Ecto neural progenitor cell (in vitro differentiated cells): Measurements from ENCODE around the gene PRR27.

ENCODE experiments used
- DNase-seq: peaks from one replicate; pipeline ENCODE4 v3.0.0-alpha.2; 2018; ENCODE audit warnings: low spot score

Gene PRR27

DNA sequence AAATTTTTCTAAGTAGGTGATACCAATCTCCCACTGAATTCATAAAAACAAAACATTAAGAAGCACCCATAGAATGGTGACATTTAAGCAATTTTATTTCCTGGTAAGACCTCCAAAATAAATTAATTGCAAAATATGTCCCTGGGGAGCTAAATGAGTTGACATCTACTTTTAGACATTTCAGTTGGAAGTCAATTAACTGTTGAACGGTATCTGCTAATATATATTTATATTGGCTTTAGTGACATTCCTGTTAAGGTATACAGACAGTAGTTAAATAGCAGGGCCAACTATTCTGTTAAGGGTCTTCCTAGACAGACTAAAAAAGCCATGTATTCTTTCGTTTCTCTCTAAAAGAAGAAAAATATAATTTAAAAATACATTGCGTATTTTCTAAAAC, at the start of gene PRR27:
TSS of gene PRR27 (plus strand) at position 301 of the 400 bp plus-strand sequence. CDS start 139 bp downstream, outside the sequence.
- DNase-seq, result no peak

GRCh38 chr4:70110917-70111316, 43.1 kb upstream of the PRR27 start:
- no peak for DNase-seq

GRCh38 chr4:70113656-70114055, 40.4 kb upstream of the PRR27 start:
- no peak for DNase-seq

- DNase-seq, result no peak
Observed at GRCh38 chr4:70114096-70114495, 39.9 kb upstream of the PRR27 start.

DNA sequence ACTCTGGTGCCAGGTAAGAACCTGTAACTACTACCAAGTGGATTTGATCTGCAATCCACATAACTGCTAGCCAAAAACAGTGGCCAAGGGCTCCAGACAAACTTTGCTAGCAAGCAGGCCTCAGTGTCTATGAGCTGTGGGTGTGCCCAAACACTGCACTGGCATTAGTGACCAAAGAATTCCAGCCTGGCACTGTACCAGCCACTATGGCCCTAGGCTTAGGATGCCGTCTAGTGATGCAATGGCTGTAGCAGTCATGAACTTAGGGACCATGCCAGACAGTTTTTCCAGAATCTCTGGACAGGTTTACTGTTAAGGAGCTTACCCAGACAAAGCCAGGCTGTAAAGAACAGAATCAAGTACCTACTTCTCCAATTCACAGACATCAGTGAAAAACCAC, 33.7 kb upstream of the PRR27 start:
- no peak for DNase-seq

DNA sequence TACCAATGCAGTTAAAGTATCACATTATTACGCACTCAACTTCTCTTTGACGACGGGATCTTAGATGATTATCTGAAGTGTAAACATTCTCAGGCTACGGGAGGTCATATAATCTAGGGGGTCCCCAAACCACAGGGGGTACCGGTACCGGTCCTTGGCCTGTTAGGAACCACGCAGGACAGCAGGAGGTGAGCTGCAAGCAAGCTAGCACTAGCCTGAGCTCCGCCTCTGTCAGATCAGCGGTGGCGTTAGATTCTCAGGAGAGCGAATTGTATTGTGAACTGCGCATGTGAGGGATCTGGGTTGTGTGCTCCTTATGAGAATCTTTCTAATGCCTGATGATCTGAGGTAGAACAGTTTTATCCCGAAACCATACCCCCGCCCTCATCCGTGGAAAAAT, 20.6 kb upstream of the PRR27 start:
- no peak for DNase-seq

- DNase-seq, result no peak
Observed at GRCh38 chr4:70138751-70139150, 15.3 kb upstream of the PRR27 start.

DNA sequence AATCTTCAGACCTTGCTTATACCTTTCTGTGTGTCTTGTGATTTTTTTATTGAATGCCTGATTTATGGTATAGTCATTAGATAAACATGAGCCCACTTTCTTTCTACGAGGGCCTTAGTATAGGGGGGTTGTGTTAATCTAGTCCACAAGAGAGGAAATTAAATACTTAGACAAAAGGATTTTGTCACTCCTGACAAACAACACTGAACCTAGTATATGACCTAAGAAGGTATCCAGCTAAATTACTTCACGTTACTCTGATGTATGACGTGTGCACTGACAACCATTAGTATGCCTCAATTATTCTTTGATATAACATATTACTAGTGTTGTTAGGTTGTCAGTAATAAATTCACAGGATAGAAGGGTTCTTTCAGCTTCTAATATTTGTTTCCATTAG, 2.8 kb upstream of the PRR27 start:
- no peak for DNase-seq

DNA sequence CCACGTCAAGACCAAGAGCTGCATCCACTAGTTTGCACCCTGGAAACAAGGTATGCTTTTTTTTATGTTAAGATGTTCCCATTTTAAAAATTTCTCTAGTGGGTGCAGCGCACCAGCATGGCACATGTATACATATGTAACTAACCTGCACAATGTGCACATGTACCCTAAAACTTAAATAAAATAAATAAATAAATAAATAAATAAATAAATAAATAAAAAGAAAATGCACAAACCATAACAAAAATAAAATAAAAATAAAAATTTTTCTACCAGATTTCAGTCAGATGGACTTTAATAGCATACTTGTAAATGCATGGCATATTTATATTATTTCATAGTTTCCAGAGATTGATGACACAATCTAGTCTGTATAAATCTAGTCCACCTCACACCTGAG, 1.9 kb upstream of the PRR27 start:
- no peak for DNase-seq

DNA sequence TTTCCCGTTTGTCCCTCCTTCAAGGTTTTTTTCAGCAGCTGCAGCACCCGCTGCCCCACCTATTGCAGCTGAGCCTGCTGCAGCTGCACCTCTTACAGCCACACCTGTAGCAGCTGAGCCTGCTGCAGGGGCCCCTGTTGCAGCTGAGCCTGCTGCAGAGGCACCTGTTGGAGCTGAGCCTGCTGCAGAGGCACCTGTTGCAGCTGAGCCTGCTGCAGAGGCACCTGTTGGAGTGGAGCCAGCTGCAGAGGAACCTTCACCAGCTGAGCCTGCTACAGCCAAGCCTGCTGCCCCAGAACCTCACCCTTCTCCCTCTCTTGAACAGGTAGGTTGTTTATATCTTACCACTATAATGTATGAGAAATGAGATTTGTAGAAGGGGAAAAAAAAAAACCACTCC, 4.5 kb downstream of the PRR27 start:
- no peak for DNase-seq

DNA sequence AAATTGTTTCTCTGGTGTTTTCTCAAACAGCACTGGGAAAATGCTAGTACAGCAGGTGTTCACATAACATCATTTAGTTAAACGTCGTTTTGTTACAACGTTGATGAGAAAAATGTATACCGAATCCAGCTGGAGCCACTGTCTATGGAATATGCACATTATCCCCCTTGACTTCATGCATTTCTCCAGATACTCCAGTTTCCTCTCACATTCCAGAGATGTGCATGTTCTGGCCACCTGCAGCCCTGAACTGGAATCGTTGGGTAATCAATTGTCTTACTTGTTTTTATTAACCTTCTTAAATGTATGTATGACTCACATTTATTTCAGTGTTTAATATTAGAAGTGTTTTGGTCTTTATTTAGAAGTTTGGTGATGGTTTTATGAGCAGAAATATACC, 23.1 kb downstream of the PRR27 start:
- DNase-seq, result no peak

DNA sequence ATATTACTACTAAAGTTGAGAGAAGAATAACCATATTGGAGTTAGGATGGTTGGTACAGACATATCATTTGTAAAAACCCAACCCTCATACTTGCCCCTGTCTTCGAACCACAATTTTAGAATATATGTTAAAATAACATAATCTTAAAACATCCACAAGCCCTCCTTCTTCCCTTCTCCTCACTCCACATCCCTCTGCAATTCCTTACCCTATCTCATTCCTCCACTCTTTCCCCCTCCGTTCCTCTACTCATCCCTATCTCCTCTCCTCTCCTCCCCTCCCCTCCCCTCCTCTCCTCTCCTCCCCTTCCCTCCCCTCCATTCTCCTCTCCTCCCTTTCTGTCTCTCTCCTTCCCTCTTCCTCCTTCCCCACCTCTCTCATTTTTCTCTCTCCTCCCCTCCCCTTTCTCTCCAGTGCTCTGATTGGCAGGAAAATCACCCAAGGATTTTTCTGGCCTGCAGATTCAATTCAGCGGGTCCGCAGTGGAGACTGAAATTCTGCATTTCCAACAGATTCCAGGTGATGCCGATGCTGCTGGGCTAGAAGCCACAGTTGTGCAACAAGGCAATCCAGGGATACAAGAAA, 24.1 kb downstream of the PRR27 start:
- no peak for DNase-seq

DNA sequence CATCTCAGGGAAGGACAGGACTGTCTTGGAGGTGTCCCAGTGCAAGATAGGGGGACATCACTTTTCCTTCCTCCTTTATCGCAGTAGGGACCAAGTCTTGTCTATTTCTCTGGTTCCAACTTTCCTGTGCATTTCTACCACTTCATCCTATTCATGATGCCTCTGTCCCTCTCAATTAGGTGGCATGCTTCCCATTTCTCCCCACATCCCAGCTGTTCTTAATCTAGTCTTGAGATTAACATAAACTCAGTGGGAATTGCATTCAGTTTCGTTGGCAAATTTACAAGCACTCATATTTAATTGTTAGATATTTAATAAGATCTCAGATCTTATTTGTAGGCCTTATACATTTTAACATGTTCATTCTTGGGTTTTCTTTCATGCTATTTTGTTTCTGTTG, 25.8 kb downstream of the PRR27 start:
- DNase-seq, result no peak

DNA sequence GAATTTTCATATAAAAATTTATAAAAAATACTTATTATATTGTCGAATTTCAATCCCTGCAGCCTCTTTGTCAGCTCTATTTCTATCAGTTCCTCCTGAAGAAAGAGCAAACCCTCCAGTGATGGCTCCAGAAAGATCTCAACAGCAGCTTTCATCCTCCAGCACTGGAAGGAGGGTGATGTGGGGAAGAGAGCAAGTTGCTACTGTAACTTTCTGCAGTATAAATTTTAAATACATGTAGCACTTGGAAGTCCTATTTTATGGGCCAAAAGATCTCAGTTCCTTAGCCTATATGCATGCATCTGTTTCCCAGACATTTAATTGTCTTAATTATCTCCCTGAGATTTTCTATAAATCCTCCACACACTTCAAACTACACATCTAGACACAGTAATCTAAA, 27.8 kb downstream of the PRR27 start:
- DNase-seq, result no peak

DNA sequence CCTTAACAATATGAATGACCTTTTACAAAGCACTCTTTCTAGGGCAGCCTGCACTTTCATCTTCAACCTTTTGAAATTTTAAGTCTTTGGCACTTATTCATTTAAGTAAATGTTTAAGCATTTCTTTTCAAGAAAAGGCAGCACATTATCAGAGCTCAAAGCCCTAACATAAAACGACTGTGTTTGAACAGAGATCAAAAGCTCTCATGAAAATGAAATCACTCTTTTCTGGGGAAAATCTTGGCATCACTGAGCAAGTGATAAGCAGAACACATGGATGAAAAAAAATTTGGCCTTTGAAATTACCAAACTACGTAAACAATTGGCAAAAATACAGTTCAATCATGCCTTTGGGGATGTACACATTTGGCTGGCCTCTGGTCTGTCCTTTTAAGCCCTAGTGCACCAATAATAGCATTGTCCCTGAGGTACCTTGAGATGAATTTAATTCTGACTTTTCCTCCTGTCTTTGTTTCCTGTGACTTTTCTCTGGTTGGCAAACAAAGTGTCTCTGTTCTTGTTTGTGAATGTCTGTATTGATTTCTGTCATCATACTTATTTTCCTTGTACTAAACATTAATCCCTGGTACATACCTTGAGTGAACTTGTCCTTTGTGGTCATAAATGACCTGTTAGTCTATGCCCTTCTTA, 28.6 kb downstream of the PRR27 start:
- DNase-seq, result no peak

DNA sequence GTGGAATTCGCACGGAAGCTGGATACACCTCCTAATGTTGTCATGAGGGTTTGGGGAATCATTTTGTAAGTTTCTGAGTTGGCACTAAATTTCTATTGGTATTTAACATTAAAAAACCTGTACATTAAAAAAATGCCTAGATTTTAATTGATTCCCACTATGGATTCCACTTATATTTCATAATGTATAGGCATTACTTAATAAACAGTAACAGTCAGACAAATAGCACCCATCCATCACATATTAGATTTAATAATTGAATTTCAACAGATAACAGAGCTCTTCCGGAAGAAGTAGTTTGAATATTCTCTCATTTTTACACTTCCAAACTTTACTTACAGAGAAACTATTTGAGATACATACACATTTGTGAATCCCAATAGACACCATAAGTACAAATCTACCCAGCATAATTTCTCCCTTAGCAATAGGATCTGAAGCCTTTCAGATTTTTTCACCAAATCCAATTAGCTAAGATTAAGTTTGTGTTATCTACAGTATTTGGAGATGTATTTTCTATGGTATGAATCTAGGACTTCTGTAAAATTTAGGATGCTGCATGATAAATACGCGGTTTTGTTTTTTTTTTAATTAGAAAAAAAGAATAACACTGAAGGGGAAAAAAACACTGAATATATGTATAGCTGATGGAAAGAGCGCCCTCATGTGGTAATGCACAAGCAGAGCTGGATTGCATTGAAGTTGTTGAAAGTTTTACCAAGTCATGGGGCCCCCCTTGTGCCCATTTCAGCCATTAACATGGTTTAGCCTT, 29.3 kb downstream of the PRR27 start:
- peak; percentile 49 for DNase-seq

GRCh38 chr4:70183940-70184246, 29.9 kb downstream of the PRR27 start:
- DNase-seq, result no peak

DNA sequence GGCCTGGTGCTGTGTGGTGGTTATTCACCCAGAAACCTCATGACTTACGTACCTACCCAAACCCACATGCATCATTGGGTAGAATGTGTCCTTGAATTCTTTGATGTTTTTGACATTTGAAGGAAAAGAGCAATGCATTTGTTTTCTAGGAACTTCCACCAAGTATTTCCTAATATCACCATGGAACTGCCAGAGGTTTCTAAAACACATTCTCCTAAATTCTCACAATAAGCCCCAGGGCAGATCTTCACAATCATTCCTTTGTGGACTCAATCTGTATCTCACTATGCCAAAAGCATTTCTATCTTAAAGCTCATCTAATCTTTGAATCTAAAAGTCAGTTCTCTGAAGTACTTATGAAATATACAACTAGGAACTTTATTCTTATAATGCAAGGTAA, 33.2 kb downstream of the PRR27 start:
- no peak for DNase-seq

GRCh38 chr4:70190579-70190978, 36.5 kb downstream of the PRR27 start:
- no peak for DNase-seq

DNA sequence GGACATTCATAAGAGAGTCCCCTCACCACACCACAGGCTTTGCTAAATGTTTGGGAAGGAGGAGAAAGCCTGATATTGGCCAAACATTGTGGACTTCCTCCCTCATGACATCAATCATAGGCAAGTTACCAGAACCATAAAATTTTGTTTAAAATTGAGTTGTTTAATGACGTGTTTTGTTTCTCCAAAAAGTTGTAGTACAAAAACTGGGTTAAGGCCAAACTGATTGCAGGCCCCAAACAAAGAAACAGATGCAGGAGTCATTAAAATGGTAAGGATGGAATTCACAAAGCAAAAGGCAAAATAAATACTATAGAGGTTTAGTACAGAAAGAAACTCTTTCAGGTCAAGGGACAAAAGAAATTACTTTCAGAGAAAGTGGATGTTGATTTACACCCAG, 37.6 kb downstream of the PRR27 start:
- no peak for DNase-seq

DNA sequence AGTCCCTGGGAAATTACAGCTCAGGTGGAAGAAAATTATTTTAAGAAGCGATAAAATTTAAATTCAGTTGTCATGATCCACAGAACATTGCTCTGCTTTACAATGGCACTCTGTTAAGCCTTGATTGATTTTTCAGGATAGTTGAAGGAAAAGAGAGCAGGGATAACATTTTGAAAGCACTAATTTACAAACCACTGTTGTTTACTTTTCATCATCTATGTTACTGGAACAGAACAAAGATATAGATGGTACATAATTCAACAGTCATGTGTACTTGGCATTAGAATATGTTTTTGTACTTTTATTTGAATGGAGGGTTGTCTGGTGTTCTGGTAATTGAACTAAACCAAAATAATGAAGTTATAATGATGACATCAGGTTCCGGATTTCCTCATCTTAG, 38.9 kb downstream of the PRR27 start:
- DNase-seq, result no peak

DNA sequence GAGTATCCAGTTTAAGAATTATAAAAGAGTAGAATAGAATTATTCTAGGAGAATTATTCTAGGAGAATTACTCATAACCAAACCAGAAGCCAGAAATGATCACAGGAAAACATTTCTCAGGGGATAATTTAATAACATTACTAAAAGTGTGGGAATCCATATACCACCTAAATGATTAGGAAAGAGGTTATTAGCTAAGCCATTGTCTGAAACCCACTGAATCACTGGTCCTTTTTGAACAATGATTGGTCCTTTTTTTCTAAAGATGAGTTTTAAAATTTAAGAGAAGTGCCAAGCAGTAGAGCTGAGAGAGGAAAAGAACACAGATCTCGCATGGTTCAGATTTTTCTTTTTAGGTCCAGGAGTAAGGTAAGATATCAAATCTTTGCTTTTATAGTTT, 41.4 kb downstream of the PRR27 start, which contains the start of gene ODAM:
TSS of gene ODAM (plus strand) at position 301 of the 400 bp plus-strand sequence. CDS start 819 bp downstream, outside the sequence.
- DNase-seq, result no peak

DNA sequence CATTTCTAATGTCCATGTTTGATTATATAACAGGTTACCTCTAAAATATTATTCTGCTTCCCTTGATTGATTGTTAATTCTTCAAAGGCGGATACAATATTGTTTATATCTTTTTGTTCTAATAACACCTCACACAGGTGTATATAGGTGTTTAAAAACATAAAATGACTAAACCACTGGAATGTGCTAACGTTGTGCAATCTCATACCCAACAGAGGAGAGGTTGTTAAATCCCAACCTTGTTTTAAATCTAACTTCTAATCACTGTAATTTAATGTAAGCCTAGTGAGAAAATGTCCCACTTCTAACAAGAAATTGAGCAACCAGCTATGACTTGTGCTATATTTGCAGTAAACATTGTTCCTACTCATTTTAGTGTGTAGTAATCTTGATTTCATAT, 42.8 kb downstream of the PRR27 start:
- no peak for DNase-seq

- peak; percentile 46 for DNase-seq
Observed at GRCh38 chr4:70197842-70198241, 43.8 kb downstream of the PRR27 start.
